Tibial artery (tissue), 4 donors: Measurements from ENCODE around the gene HOXC5.
"Not testable (repeated sequence)": the region's sequence is repeated elsewhere in the genome, so short reads cannot be mapped to it uniquely, and the experiment has no call there.

Experiments used
- DNase-seq, 2 donors: peaks; one replicate each; pipeline ENCODE4 v3.0.0-alpha.2; 2019
- H3K27ac ChIP-seq, 2 donors: fragments of 200-600 bp; sonication (generic) in 1 of 2; 1 replicate in 1 of 2; 2 replicates in 1 of 2; pipeline ENCODE4 v1.5.1; 2018 to 2019; ENCODE audit warnings: mild to moderate bottlenecking in 1 of 2
- H3K27me3 ChIP-seq, 2 donors: fragments of 200-600 bp; sonication (generic) in 1 of 2; one replicate each; pipeline versions ENCODE4 v1.5.1 to v1.6.0; 2016 to 2019
- H3K36me3 ChIP-seq, 3 donors: fragments of 200-600 bp; sonication (generic) in 2 of 3; one replicate each; pipeline ENCODE4 v1.5.1; 2016 to 2019; ENCODE audit warnings: mild to moderate bottlenecking in 2 of 3
- H3K4me1 ChIP-seq, 4 donors: fragments of 200-600 bp; sonication (generic) in 2 of 4; 1 replicate in 3 of 4; 2 replicates in 1 of 4; pipeline ENCODE4 v1.5.1; 2016 to 2019
- H3K4me3 ChIP-seq, 2 donors: fragments of 200-600 bp; sonication (generic) in 1 of 2; 1 replicate in 1 of 2; 2 replicates in 1 of 2; pipeline ENCODE4 v1.5.1; 2018 to 2019; ENCODE audit warnings: mild to moderate bottlenecking in 2 of 2
- H3K9me3 ChIP-seq, 3 donors: fragments of 200-600 bp; sonication (generic) in 1 of 3; one replicate each; pipeline ENCODE4 v1.5.1; 2016 to 2019
- CTCF ChIP-seq, 2 experiments: fragments of 200-600 bp in 1 of 2; fragments of 450-650 bp in 1 of 2; IDR thresholded peaks; one replicate each; pipeline ENCODE4 v1.5.1; 2017 to 2019; ENCODE audit warnings: antibody characterized with exemption in 2 of 2, mild to moderate bottlenecking in 1 of 2, moderate library complexity in 1 of 2
- intact Hi-C: fragments of 100-400 bp; cut with DNase I; formaldehyde crosslinking; loops from one replicate; pipeline ENCODE4 v1.15.0; 2023; ENCODE audit warnings: low total_unique reads

HOXC5 gene

GRCh38 chr12:54075974-54076373 is 43.1 kb downstream of the HOXC5 start:
- Histone ChIP-seq H3K27ac (peak overlapping the region in 1 of 2 donors; percentile 94), H3K4me3 (no peak overlapping the region), H3K27me3 (no peaks in the 10 kb centered on the region), H3K36me3 (no peaks in the 10 kb centered on the region), H3K9me3 (no peaks in the 10 kb centered on the region), H3K4me1 (peaks cover 0 to 15% (median 0%) of the 10 kb centered on the region in 4 donors)
- TF ChIP-seq CTCF (IDR thresholded peaks at IDR 0.05): no peak
- intact Hi-C loops: no loop called here
- DNase-seq: no peak

- Histone ChIP-seq H3K4me3 (peak overlapping the region; percentile 33 to 48), H3K4me1 (peaks cover 0 to 28% (median 0%) of the 10 kb centered on the region in 4 donors), H3K27ac (peak overlapping the region; percentile 84 to 94)
- H3K36me3 ChIP-seq, H3K9me3 ChIP-seq, intact Hi-C loops, DNase-seq, H3K27me3 ChIP-seq: not testable (repeated sequence)
These were observed 45.0 kb downstream of the HOXC5 start for GRCh38 chr12:54077843-54078242.

- Histone ChIP-seq H3K27ac (peak overlapping the region; percentile 84 to 94), H3K4me1 (peaks cover 0 to 34% (median 0%) of the 10 kb centered on the region in 4 donors), H3K4me3 (peak overlapping the region; percentile 32 to 49)
- intact Hi-C loops, DNase-seq, H3K36me3 ChIP-seq, H3K9me3 ChIP-seq, H3K27me3 ChIP-seq: not testable (repeated sequence)
These were observed 46.3 kb downstream of the HOXC5 start for GRCh38 chr12:54079115-54079514.

- DNase-seq, intact Hi-C loops, H3K27me3 ChIP-seq, H3K9me3 ChIP-seq, H3K36me3 ChIP-seq: not testable (repeated sequence)
- Histone ChIP-seq H3K27ac (peak overlapping the region; percentile 84 to 94), H3K4me1 (peaks cover 0 to 34% (median 0%) of the 10 kb centered on the region in 4 donors), H3K4me3 (peak overlapping the region; percentile 6 to 49)
These were observed 47.4 kb downstream of the HOXC5 start for GRCh38 chr12:54080008-54080924.

GRCh38 chr12:54081053-54081514 is 48.2 kb downstream of the HOXC5 start:
- H3K4me3 ChIP-seq: peak overlapping the region; percentile 41 to 45
- intact Hi-C loops, DNase-seq, H3K9me3 ChIP-seq, H3K27me3 ChIP-seq, H3K36me3 ChIP-seq: not testable (repeated sequence)
- peaks cover 0 to 34% (median 0%) of the 10 kb centered on the region in 4 donors for H3K4me1 ChIP-seq
- peak overlapping the region; percentile 84 to 94 for H3K27ac ChIP-seq

GRCh38 chr12:54081581-54082396 is 48.9 kb downstream of the HOXC5 start:
- intact Hi-C loops, DNase-seq, H3K27me3 ChIP-seq, H3K9me3 ChIP-seq, H3K36me3 ChIP-seq: not testable (repeated sequence)
- H3K27ac ChIP-seq: peak overlapping the region; percentile 84 to 94
- peaks cover 0 to 34% (median 0%) of the 10 kb centered on the region in 4 donors for H3K4me1 ChIP-seq
- peak overlapping the region; percentile 41 to 45 for H3K4me3 ChIP-seq

GRCh38 chr12:54082397-54082892 is 49.6 kb downstream of the HOXC5 start:
- Histone ChIP-seq H3K4me1 (peaks cover 0 to 31% (median 0%) of the 10 kb centered on the region in 4 donors), H3K9me3 (no peaks in the 10 kb centered on the region), H3K27me3 (no peaks in the 10 kb centered on the region), H3K27ac (peak overlapping the region; percentile 84 to 94), H3K4me3 (peak overlapping the region; percentile 41 to 45), H3K36me3 (no peaks in the 10 kb centered on the region)
- DNase-seq: no peak
- TF ChIP-seq CTCF (IDR thresholded peaks at IDR 0.05): no peak
- intact Hi-C loops: no loop called here
